GM12875 (cell line): ENCODE measurements around the gene PACSIN1.

Source experiments
- H3K4me3 ChIP-seq: one replicate; pipeline ENCODE4 v1.5.1; 2011; ENCODE audit warnings: low read depth, low read length, control low read depth
- CTCF ChIP-seq: IDR thresholded peaks from 2 replicates; pipeline ENCODE4 v1.5.1; 2011; ENCODE audit warnings: low read depth, mild to moderate bottlenecking, control low read depth, inconsistent platforms, low read length, moderate library complexity, borderline replicate concordance; ENCODE audit not compliant: insufficient read depth

The PACSIN1 gene

GRCh38 chr6:34558172-34558714 lies 92.4 kb downstream of the PACSIN1 start:
- TF ChIP-seq CTCF: no peak

GRCh38 chr6:34559651-34560365 lies 93.9 kb downstream of the PACSIN1 start:
- no peak for TF ChIP-seq CTCF
- H3K4me3 ChIP-seq: no peak overlapping the region

More at GRCh38 chr6:34558172-34558714, 92.4 kb downstream of the PACSIN1 start:
- no peak overlapping the region for H3K4me3 ChIP-seq

DNA sequence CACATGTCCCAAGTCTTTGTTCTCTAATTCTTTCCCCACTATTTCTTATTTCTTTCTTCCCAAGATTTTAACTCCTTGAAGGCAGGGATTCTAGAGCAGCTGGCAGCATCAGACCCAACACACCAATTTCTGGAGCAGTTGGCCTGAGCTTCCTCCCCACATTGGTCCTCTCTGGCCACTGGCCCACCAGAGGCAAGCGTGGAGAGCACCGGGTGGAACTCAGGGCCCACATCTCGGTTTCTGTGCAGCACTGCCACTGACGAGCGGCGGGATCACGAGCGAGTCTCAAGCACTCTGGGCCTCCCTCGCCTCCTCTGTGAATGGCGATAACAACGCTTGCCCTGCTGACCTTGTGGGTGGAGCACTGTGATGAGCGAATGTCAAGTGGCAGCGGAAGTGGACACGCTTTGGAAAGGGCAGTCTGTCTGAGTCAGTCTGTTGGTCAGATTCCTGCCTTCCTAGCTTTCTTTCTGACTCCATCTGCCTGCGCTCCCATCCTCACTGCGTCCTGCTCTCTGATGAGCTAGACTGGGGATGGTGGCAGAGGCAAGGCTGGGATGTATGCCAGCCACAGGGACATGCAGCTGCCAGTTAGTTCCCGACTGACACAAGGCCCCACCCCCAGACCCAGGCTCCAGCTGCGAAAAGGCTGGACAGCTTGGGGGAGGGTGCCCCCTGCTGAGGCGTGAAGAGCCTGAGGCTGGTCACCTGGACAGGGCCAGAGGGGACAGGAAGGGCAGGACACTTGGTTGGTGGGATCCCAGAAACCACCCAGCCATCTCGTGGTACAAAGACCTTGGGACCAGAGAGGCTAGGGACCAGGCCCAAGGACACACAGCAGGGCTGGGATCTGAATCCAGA lies 94.7 kb downstream of the PACSIN1 start:
- TF ChIP-seq CTCF: no peak
- H3K4me3 ChIP-seq: no peak overlapping the region

- TF ChIP-seq CTCF: no peak
- no peak overlapping the region for H3K4me3 ChIP-seq
Observed at GRCh38 chr6:34561227-34561530, 95.3 kb downstream of the PACSIN1 start.

DNA sequence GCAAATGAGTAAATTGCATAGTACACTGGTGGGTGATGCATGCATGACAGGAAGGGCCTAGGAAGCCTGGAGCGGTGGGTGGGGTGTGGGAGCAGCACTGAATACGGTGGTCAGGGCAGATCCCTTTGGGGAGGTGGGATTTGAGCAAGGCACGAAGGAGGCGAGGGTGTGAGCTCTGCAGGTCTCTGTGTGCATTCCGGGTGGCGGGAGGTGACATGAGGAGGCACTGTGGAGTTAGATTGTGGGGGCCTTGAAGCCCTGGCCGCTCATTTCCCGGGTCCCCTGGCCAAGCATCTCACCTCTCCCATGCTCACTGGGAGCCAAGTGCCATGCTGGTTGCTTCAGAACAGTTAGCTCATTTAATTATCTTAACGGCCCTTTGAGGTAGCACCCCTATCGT lies 96.5 kb downstream of the PACSIN1 start:
- TF ChIP-seq CTCF: no peak
- no peak overlapping the region for H3K4me3 ChIP-seq

- no peak for TF ChIP-seq CTCF
- no peak overlapping the region for H3K4me3 ChIP-seq
Observed at GRCh38 chr6:34562861-34563512, 97.1 kb downstream of the PACSIN1 start.
